HL-60 (cell line): Measurements from ENCODE around the gene RGCC.

Experiments used
- DNase-seq, 2 experiments: peaks; one replicate each; pipeline ENCODE4 v3.0.0-alpha.2; 2010 to 2020; ENCODE audit warnings: low read depth in 1 of 2, low spot score in 1 of 2
- H3K27ac ChIP-seq: fragments of 250-450 bp; sonication (Bioruptor Pico); replicated peaks from 2 replicates; pipeline ENCODE4 v1.5.1; 2020; ENCODE audit warnings: mild to moderate bottlenecking, moderate library complexity
- H3K27me3 ChIP-seq: fragments of 250-450 bp; sonication (Bioruptor Pico); 2 replicates; pipeline ENCODE4 v1.5.1; 2021; ENCODE audit warnings: mild to moderate bottlenecking, moderate library complexity; ENCODE audit not compliant: insufficient read depth, poor library complexity, severe bottlenecking
- H3K4me3 ChIP-seq: replicated peaks from 2 replicates; pipeline ENCODE4 v1.5.1; 2011; ENCODE audit warnings: mild to moderate bottlenecking, control low read depth, low read length; ENCODE audit not compliant: insufficient read depth
- GABPA ChIP-seq: IDR thresholded peaks from 2 replicates; pipeline ENCODE4 v1.6.1; 2012; ENCODE audit warnings: low read depth
- POLR2AphosphoS5 ChIP-seq: IDR thresholded peaks from 2 replicates; pipeline ENCODE4 v1.6.1; 2012; ENCODE audit warnings: low read depth
- SPI1 ChIP-seq: IDR thresholded peaks from 2 replicates; pipeline ENCODE4 v1.6.1; 2012; ENCODE audit warnings: low read depth, mild to moderate bottlenecking, borderline replicate concordance
- long read RNA-seq: library from polyadenylated mRNA; unstranded; transcript quantifications from one replicate; pipeline ENCODE4 v2.0.0, GENCODE V29; 2020
- TF ChIP-seq, protein P1 (sequence below): IDR thresholded peaks from 2 replicates; pipeline ENCODE4 v1.6.1; 2012; ENCODE audit warnings: low read depth; ENCODE audit not compliant: insufficient replicate concordance
- TF ChIP-seq, protein P2 (sequence below): IDR thresholded peaks from one replicate; pipeline ENCODE4 v1.5.1; 2011; ENCODE audit warnings: low read length, control low read depth, inconsistent platforms; ENCODE audit not compliant: insufficient read depth

RGCC gene, protein sequence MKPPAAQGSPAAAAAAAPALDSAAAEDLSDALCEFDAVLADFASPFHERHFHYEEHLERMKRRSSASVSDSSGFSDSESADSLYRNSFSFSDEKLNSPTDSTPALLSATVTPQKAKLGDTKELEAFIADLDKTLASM
- long read RNA-seq, partial matches to known transcripts: 0 of 1 reads
- long read RNA-seq, other reads (novel, unspliced or antisense): 0 of 1 reads

DNA sequence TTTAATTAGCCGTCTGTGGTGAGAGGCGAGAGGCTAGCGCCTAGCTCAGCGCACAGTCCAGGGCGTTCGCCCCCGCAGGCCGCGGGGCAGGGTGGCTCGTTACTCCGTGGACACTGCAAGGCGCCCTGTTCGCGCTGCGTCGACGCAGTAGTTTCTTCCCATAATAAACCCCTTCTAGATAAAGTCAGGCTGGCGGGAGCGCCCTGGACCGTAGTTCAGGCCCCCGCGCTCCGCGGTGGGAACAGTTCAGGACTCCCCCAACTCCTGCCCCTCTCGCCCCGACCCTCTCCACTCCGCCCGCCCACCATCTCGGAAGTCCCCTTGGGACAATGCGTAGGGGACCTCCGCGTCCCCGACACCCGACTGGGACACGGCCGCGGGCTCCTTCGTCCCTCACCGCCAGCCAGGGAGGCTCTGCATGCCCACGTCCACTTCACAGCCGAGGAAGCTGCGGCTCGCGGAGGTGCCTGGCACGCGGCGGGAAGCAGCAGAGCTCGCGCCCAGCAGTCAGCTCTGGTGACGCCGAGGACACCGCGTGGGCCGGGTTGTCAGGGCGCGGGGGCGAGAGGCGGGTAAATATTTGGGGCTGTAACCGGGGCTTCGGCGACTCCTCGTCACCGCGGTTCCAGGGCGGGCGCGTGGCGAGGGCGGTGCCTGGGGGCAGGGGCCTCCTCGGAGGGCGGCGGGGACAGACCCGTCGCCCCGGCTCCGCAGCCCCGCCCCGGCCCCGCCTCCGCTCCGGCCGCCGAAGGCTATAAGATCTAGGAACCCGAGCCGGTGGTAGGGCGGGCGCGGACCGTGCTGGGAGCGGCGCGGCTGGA is at the start of gene RGCC:
RGCC (plus strand) TSS at position 783 of the 821 bp plus-strand sequence. CDS start 158 bp downstream, outside the sequence.
- Histone ChIP-seq H3K27ac (peak within 1 kb of the TSS; percentile 80), H3K4me3 (peak within 1 kb of the TSS; percentile 75), H3K27me3 (peaks cover 5% of the 10 kb centered on the region)
- TF ChIP-seq GABPA (no peak), SPI1 (no peak), POLR2AphosphoS5 (no peak)
- peak; percentile 55 to 75 for DNase-seq

DNA sequence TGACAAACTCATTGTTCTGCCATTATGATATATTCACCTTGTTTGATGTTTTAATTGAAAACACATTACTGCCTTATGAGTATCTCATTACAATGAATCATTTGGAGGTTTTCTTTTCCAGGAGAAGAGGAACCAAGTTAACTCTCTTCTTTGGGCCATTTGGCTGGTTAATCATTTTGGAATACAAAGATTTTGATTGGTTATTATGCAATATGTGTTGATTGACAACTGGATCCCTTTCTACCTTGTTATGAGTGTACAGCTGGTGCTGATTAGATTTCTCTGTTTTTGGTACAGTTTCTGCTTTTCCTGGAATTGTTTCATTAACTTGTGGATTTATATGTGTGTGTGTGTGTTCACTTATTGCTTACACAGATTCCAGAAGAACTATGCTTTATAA is 49.2 kb upstream of the RGCC start:
- no peak overlapping the region for H3K4me3 ChIP-seq
- TF ChIP-seq SPI1 (no peak), POLR2AphosphoS5 (no peak), GABPA (no peak)
- TF ChIP-seq, protein P1, sequence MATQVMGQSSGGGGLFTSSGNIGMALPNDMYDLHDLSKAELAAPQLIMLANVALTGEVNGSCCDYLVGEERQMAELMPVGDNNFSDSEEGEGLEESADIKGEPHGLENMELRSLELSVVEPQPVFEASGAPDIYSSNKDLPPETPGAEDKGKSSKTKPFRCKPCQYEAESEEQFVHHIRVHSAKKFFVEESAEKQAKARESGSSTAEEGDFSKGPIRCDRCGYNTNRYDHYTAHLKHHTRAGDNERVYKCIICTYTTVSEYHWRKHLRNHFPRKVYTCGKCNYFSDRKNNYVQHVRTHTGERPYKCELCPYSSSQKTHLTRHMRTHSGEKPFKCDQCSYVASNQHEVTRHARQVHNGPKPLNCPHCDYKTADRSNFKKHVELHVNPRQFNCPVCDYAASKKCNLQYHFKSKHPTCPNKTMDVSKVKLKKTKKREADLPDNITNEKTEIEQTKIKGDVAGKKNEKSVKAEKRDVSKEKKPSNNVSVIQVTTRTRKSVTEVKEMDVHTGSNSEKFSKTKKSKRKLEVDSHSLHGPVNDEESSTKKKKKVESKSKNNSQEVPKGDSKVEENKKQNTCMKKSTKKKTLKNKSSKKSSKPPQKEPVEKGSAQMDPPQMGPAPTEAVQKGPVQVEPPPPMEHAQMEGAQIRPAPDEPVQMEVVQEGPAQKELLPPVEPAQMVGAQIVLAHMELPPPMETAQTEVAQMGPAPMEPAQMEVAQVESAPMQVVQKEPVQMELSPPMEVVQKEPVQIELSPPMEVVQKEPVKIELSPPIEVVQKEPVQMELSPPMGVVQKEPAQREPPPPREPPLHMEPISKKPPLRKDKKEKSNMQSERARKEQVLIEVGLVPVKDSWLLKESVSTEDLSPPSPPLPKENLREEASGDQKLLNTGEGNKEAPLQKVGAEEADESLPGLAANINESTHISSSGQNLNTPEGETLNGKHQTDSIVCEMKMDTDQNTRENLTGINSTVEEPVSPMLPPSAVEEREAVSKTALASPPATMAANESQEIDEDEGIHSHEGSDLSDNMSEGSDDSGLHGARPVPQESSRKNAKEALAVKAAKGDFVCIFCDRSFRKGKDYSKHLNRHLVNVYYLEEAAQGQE: no peak
- TF ChIP-seq, protein P2, sequence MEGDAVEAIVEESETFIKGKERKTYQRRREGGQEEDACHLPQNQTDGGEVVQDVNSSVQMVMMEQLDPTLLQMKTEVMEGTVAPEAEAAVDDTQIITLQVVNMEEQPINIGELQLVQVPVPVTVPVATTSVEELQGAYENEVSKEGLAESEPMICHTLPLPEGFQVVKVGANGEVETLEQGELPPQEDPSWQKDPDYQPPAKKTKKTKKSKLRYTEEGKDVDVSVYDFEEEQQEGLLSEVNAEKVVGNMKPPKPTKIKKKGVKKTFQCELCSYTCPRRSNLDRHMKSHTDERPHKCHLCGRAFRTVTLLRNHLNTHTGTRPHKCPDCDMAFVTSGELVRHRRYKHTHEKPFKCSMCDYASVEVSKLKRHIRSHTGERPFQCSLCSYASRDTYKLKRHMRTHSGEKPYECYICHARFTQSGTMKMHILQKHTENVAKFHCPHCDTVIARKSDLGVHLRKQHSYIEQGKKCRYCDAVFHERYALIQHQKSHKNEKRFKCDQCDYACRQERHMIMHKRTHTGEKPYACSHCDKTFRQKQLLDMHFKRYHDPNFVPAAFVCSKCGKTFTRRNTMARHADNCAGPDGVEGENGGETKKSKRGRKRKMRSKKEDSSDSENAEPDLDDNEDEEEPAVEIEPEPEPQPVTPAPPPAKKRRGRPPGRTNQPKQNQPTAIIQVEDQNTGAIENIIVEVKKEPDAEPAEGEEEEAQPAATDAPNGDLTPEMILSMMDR: no peak
- DNase-seq: no peak

DNA sequence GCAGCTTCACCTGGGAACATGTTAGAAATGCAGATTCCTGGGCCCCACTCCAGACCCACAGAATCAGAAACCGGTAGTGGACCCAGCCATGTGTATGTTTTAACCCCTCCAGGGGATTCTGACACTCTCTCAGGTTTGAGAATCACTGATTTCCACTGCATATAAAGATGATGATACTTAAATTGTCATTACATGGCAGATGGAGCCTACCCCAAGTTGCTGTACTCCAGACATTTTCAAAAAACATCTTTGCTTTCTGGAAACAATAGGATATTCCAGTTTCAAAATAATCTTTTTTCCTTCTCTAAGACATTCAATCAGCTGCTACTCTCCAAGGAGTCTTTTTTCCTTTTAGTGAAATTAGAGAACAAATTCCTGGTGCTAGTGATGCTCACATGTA is 48.6 kb upstream of the RGCC start:
- no peak overlapping the region for H3K27ac ChIP-seq
- TF ChIP-seq SPI1 (no peak), POLR2AphosphoS5 (no peak)
- TF ChIP-seq, protein P1: no peak
- TF ChIP-seq, protein P2: no peak
- no peaks in the 10 kb centered on the region for H3K27me3 ChIP-seq
- no peak for DNase-seq
- no peak overlapping the region for H3K4me3 ChIP-seq

More for the DNA sequence above, 49.2 kb upstream of the RGCC start:
- no peaks in the 10 kb centered on the region for H3K27me3 ChIP-seq
- no peak overlapping the region for H3K27ac ChIP-seq

DNA sequence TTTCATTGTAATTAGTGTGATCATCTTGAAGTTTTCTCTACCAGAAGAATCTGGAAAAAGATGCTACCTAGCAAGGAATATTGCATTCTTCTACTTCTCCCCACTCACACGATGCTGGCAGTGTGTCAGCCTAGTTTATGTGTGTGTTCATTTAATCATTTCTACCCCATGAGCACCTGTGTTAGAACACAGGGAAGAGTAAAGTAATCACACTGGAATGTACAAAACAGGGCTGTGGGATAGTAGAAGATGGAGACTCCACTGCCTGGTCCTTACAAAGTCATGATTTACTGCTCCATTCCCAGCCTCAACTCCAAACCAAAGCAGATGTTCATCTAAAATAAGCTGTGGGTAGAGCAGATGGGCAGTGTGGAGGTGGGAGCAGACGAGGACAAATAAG is 47.7 kb upstream of the RGCC start:
- TF ChIP-seq GABPA: no peak
- TF ChIP-seq SPI1: no peak
- no peak for TF ChIP-seq POLR2AphosphoS5
- TF ChIP-seq, protein P2: no peak
- TF ChIP-seq, protein P1: no peak
- Histone ChIP-seq H3K27ac (no peak overlapping the region), H3K4me3 (no peak overlapping the region), H3K27me3 (no peaks in the 10 kb centered on the region)
- no peak for DNase-seq
